NCI-H82 treated with DMSO at 0.1 percent for 48 hours (cell line): ENCODE measurements around the gene PEF1.

Experiments
- DNase-seq: peaks from one replicate; lab custom pipeline; 2025; ENCODE audit not compliant: unreplicated experiment; lab: John Stamatoyannopoulos, UW

PEF1 gene

DNA sequence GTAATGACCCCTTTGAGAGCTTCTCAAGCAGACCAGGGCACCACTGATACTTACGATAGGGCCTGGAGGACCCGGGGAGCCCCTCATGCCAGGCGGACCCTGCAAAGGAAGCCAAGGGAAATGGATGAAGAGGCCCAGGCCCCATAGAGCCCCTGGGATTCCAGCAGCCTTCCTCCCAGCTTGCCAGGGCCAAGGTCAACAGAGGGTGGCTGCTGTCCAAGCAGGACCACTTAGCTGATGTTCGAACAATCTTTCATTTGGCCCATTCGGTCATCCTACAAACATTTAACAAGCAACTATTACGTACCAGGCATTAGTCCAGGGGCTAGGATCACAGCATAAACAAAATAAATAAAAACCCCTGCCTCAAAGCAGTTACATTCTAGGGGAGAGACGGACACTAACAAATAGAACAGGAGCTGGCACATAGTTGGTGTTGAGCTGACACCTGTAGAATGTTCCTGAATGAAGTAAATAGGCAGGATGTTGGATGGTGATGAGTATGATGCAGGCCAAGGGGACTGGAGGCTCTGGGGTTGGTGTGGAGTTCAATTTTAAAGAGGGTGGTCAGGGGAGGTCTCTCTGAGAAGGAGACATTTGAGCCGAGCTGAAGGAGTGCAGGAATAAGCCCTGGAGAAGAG, 27.0 kb upstream of the PEF1 start:
- no peak for DNase-seq

DNA sequence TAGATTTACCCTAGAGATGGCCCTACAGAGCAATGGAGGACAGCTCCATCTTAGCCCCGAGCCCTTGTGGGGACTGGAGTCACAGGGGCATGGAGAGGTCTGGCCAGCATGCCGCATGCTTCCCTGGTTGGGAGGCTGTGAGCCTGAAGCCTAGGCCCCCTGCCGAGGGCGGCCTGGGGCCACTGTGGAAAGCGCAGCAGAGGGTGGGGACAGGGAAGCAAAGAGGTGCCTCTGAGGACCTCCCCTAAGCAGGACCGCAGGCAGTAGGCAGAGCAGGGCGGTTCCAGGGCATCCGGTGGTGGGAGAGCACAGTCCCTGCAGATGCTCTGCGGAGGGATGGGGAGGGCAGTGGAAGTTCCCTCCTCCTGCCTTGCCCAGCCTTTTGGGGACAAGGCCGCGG, 26.5 kb upstream of the PEF1 start:
- DNase-seq: no peak

GRCh38 chr1:31670593-31670964, 25.9 kb upstream of the PEF1 start:
- DNase-seq: no peak

GRCh38 chr1:31669786-31670592, 25.3 kb upstream of the PEF1 start:
- DNase-seq: peak; percentile 67

DNA sequence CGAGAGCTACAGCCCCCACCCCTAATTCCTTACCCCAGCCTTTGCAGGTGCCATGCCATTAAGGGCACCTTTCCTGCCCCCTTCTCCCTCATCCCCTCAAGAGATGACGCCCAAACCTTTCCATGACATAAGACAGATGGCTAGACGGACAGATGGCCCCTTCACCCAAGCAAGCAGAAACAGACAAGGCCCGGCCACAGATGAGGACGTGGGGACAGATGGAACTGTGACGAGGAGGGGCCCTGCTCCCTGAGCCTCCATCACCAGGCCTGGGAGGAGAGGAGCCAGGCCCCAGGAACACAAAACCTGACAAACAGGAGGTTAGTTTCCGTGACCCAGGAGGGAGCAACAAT, 24.7 kb upstream of the PEF1 start:
- peak; percentile 77 for DNase-seq

GRCh38 chr1:31668303-31668883, 23.7 kb upstream of the PEF1 start:
- DNase-seq: no peak

- DNase-seq: no peak
Measured at GRCh38 chr1:31667065-31667785, 22.5 kb upstream of the PEF1 start.

- no peak for DNase-seq
Measured at GRCh38 chr1:31666263-31666963, 21.7 kb upstream of the PEF1 start.

DNA sequence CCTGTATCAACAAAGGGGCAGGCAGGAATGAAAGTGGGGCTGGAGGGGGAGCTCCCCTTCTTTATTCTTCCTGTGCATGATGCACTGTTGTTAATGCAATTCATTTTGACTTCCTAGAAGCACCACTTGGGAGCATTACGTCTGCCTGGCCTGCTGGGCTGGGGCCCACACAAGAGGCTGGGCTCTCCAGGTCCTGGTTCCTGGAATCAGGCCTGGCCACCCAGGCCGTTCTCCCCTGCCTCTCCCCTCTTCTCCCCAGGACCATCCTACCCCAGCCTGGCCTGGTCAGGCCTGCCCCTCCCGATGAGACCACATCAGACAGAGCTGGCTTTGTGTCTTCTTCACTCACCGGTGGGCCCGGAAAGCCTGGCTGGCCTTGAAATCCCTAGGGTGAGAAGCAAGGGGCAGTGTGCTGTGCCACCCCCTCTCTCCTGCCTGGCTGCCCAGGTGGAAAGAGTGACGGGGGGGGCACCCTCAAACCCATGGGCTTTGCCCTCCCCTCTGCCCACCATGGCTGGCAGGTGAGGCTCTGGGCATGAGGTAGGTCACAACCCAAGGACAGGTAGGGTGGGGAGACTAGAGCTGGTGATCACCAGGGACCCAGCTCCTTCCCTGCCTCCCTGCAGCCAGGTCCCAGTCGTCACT, 20.7 kb upstream of the PEF1 start:
- no peak for DNase-seq

- DNase-seq: no peak
Measured at GRCh38 chr1:31664528-31664927, 19.9 kb upstream of the PEF1 start.

GRCh38 chr1:31663622-31664452, 19.2 kb upstream of the PEF1 start:
- DNase-seq: no peak

- no peak for DNase-seq
Measured at GRCh38 chr1:31662463-31662862, 17.8 kb upstream of the PEF1 start.

DNA sequence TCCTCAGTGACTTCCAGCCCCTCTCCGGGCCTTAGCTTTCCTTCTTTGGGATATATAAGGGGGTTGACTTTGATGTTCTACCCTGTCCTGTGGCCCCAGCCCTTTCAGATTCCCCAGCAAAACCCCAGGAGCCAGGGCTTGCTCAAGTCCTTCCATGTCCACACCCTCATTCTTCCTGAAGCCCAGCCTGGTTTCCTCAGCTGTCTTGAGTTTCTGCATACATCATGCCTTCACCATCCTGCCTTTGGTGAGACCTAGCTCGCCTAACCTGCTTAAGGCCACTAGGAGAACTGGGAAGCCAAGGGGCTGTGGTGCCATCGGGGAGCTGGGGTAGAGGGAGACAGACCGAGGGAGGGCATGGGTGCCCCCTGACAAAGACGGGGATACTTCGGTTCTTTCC, 17.2 kb upstream of the PEF1 start:
- DNase-seq: no peak

DNA sequence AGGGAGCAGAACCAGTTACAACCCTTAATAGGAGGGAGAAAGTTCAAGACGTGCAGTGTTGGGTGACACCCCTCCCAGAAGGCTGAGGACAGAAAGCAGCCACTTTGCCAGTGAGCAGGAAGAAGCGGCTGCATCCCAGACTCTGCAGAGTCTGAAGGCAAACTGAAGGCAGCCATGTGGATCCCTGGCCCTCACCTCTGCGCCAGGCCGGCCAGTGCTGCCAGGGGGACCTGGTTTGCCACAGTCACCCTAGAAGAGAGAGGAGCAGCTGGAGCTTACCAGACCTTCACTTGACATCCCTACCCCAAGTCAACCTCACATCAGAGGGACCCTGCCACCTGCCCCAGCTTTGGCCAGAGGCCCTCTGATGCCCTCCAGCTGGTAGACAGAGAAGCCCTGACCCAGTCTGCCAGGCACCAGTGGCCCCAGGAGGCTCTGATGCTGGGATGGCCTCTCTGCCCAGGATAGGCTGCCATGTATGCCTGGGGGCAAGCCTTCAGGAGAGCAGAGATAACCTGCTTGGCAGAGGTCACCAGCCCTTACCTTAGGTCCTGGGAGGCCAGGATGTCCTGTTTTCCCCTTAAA, 16.3 kb upstream of the PEF1 start:
- DNase-seq: no peak

DNA sequence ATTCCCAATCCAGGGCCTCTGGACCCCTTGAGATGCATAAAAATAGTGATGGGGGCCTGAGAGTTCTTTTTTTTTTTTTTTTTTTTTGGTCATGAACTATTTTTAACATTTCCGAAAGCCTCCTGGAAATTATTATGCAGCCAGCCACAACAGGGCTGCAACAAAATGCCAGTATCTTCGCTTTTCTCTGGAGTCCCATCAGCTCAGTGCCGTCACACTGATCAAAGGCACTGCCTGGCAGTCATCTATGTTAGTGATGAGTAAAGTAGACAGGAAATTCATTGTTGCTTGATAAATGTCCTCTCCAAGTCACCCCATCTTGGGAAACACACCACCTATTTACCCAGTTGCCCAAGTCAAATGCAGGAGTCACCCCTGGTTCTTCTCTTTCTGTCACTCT, 15.2 kb upstream of the PEF1 start:
- no peak for DNase-seq

DNA sequence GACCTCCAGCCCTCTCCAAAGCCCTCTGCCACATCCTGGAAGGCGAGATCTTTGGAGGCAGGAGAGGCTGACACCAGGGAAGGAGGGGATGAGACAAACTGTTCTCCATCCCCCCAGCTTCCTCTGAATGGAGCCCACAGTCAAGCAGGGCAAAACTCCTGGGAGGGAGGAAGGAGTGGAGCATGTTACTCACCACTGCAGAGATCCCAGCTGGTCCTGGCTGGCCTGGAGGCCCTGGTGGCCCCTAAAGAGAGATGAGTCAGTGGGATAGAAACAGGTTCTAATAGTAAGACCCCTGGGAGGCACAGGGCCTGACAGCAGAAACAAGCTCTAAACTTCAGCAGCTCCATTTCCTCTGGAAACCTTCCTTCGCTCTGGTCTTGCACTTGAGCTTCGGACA, 14.0 kb upstream of the PEF1 start:
- no peak for DNase-seq

GRCh38 chr1:31657972-31658510, 13.4 kb upstream of the PEF1 start:
- no peak for DNase-seq

GRCh38 chr1:31657020-31657804, 12.5 kb upstream of the PEF1 start:
- no peak for DNase-seq
